ENCODE results near the gene EPHA2.
"Not testable (repeated sequence)": the region's sequence is repeated elsewhere in the genome, so short reads cannot be mapped to it uniquely, and the experiment has no call there.

The EPHA2 gene

GRCh38 chr1:16167331-16168143 lies 11.7 kb upstream of the EPHA2 start:
- no peak for FAIRE-seq

- FAIRE-seq, result no peak
These were observed 10.2 kb upstream of the EPHA2 start for GRCh38 chr1:16166117-16166516.

GRCh38 chr1:16165548-16165947 lies 9.7 kb upstream of the EPHA2 start:
- no peak for FAIRE-seq

- no peak for FAIRE-seq
These were observed 9.2 kb upstream of the EPHA2 start for GRCh38 chr1:16165073-16165364.

GRCh38 chr1:16164213-16165072 lies 8.6 kb upstream of the EPHA2 start:
- no peak for FAIRE-seq

- FAIRE-seq, result not testable (repeated sequence)
These were observed 7.8 kb upstream of the EPHA2 start for GRCh38 chr1:16163608-16164212.

GRCh38 chr1:16162163-16162822 lies 6.4 kb upstream of the EPHA2 start:
- no peak for FAIRE-seq

- no peak for FAIRE-seq
These were observed 5.8 kb upstream of the EPHA2 start for GRCh38 chr1:16161717-16162116.

- FAIRE-seq, result no peak
These were observed 3.3 kb upstream of the EPHA2 start for GRCh38 chr1:16158993-16159831.

GRCh38 chr1:16158025-16158424 lies 2.2 kb upstream of the EPHA2 start:
- no peak for FAIRE-seq

GRCh38 chr1:16156848-16157495 lies 1.1 kb upstream of the EPHA2 start:
- no peak for FAIRE-seq

GRCh38 chr1:16153999-16154673 lies 1.7 kb downstream of the EPHA2 start:
- FAIRE-seq, result no peak

GRCh38 chr1:16153096-16153998 lies 2.5 kb downstream of the EPHA2 start:
- no peak for FAIRE-seq

- no peak for FAIRE-seq
These were observed 3.3 kb downstream of the EPHA2 start for GRCh38 chr1:16152481-16153087.

GRCh38 chr1:16151995-16152384 lies 3.9 kb downstream of the EPHA2 start:
- FAIRE-seq, result no peak

- no peak for FAIRE-seq
These were observed 4.5 kb downstream of the EPHA2 start for GRCh38 chr1:16151196-16151994.

GRCh38 chr1:16150508-16150907 lies 5.4 kb downstream of the EPHA2 start:
- no peak for FAIRE-seq

- FAIRE-seq, result no peak
These were observed 6.0 kb downstream of the EPHA2 start for GRCh38 chr1:16149702-16150488.
